Measurements from ENCODE around the gene B4GALNT3.

The B4GALNT3 gene

DNA sequence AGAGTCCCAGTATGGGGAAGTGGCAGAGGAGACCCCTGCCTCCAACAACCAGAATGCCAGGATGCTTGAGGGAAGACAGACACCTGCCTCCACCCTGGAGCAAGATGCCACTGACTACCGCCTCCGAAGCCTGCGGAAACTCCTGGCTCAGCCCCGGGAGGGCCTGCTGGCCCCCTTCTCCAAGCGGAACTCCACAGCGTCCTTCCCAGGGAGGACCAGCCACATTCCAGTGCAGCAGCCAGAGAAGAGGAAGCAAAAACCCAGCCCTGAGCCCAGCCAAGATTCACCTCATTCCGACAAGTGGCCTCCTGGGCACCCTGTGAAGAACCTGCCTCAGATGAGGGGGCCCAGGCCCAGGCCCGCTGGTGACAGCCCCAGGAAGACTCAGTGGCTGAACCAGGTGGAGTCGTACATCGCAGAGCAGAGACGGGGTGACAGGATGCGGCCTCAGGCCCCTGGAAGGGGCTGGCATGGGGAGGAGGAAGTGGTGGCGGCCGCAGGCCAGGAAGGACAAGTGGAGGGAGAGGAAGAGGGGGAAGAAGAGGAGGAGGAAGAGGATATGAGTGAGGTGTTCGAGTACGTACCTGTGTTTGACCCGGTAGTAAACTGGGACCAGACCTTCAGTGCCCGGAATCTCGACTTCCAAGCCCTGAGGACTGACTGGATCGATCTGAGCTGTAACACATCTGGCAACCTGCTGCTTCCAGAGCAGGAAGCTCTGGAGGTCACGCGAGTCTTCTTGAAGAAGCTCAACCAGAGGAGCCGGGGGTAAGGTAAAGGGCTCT lies 93.7 kb downstream of the B4GALNT3 start:
- no peak for DNase-seq (ENCODE audit: low read depth in 2 of 2)
- H3K4me3 ChIP-seq (replicated peaks in 1 of 2; ENCODE audit: low read depth in 2 of 2, low read length in 2 of 2): no peak overlapping the region
- TF ChIP-seq, protein P1, sequence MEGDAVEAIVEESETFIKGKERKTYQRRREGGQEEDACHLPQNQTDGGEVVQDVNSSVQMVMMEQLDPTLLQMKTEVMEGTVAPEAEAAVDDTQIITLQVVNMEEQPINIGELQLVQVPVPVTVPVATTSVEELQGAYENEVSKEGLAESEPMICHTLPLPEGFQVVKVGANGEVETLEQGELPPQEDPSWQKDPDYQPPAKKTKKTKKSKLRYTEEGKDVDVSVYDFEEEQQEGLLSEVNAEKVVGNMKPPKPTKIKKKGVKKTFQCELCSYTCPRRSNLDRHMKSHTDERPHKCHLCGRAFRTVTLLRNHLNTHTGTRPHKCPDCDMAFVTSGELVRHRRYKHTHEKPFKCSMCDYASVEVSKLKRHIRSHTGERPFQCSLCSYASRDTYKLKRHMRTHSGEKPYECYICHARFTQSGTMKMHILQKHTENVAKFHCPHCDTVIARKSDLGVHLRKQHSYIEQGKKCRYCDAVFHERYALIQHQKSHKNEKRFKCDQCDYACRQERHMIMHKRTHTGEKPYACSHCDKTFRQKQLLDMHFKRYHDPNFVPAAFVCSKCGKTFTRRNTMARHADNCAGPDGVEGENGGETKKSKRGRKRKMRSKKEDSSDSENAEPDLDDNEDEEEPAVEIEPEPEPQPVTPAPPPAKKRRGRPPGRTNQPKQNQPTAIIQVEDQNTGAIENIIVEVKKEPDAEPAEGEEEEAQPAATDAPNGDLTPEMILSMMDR (IDR thresholded peaks at IDR 0.05; ENCODE audit: low read depth, low read length): no peak

DNA sequence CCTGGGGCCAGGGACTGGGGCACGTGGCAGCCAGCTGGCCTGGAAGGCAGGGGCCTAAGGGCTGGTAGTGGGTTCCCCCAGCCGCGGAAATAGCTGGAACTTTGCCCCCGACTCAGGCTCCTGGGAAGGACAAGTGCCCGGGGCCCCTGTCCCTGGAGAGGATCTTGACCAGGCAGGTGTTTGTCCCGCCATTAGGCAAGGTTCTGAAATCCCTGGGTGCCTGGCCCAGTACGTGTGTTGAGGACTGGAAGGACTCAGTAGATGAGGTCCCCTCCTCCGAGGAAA lies 94.2 kb downstream of the B4GALNT3 start:
- H3K4me3 ChIP-seq (replicated peaks in 1 of 2; ENCODE audit: low read depth in 2 of 2, low read length in 2 of 2): no peak overlapping the region
- TF ChIP-seq, protein P1 (IDR thresholded peaks at IDR 0.05; ENCODE audit: low read depth, low read length): no peak
- no peak for DNase-seq (ENCODE audit: low read depth in 2 of 2)

DNA sequence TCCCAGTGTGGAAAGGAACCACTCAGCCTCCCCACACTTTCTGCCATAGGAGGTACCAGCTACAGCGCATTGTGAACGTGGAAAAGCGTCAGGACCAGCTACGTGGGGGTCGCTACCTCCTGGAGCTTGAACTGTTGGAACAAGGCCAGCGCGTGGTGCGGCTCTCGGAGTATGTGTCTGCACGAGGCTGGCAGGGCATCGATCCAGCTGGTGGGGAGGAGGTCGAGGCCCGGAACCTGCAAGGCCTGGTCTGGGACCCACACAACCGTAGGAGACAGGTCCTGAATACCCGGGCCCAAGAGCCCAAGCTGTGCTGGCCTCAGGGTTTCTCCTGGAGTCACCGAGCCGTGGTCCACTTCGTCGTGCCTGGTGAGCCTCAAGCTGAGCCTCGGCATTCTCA lies 96.8 kb downstream of the B4GALNT3 start:
- H3K4me3 ChIP-seq (replicated peaks in 1 of 2; ENCODE audit: low read depth in 2 of 2, low read length in 2 of 2): no peak overlapping the region
- TF ChIP-seq, protein P1 (IDR thresholded peaks at IDR 0.05; ENCODE audit: low read depth, low read length): no peak
- DNase-seq (ENCODE audit: low read depth in 2 of 2): no peak

DNA sequence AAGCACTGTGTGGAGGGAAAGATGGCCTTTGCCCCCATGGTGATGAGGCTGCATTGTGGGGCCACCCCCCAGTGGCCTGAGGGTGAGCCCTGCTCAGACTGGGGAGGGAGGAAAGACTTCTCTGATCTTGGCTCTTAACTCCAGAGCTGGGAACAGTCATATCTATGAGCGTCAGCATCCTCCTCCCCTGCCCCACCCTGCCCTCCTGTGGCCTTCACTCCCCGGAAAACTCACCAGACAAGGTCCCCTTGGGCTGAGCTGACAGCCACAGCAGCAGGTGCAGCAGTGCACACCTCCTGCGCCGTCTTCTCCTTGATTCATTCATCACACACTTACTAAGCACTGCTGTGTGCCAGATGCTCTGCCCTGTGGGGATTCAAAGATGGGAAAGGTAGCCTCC lies 98.8 kb downstream of the B4GALNT3 start:
- H3K4me3 ChIP-seq (replicated peaks in 1 of 2; ENCODE audit: low read depth in 2 of 2, low read length in 2 of 2): no peak overlapping the region
- no peak for DNase-seq (ENCODE audit: low read depth in 2 of 2)
- TF ChIP-seq, protein P1 (IDR thresholded peaks at IDR 0.05; ENCODE audit: low read depth, low read length): no peak

DNA sequence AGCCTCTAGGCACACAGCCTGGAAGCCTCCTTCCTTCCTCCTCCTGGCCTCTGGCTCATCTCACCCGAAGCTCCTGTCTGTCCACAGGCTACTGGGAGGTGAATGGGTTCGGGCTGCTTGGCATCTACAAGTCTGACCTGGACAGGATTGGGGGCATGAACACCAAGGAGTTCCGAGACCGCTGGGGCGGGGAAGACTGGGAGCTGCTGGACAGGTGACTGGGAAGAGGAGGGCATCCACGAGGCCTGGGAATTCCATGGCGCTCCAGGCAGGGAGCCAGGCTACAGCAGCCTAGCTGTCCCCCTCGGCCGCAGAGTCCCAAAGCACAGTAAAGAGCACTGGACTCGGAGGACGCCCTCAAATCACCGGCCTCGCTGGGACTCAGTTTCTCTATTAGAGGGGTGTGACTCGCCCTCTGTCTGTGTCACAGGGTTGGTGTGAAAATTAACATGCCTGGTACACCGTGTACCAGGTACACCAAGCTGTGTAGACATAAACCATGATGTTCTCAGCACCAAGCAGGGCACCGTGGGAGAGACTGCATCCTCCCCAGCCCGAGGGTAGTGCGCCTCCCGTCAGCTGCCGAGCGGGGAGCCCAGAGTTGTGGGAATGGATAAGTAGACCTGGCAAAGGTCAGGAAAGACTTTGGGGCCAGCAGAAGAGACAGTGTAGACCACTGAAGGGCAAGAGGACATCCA lies 99.6 kb downstream of the B4GALNT3 start:
- no peak overlapping the region for H3K4me3 ChIP-seq (replicated peaks in 1 of 2; ENCODE audit: low read depth in 2 of 2, low read length in 2 of 2)
- TF ChIP-seq, protein P1 (IDR thresholded peaks at IDR 0.05; ENCODE audit: low read depth, low read length): no peak
- no peak for DNase-seq (ENCODE audit: low read depth in 2 of 2)

DNA sequence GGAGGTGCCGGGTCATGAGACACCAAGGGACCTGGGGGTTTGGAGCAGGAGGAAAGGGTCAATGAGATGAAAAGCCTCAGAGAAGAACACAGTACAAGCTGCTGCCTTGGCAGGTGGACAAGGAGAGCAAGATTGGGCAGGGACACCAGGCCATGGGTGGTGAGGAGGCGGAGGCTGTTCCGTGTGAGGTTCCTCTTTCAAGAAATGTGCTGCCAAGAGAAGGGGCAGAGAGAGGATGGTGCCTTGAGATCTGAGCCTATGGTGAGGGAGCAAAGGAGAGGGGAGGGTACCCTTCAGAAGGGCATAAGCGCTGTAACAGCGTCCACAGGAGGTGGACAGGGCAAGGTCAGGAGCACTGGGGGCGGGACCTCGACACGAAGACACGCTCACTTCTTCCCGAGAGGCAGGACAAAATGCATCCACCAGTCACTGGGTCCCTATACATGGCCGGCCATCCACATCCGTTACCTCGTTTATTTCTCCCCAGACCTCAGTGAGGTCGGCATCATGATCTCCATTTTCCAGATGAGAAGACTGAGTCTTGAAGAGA lies 100.2 kb downstream of the B4GALNT3 start:
- TF ChIP-seq, protein P1 (IDR thresholded peaks at IDR 0.05; ENCODE audit: low read depth, low read length): no peak
- no peak for DNase-seq (ENCODE audit: low read depth in 2 of 2)
- no peak overlapping the region for H3K4me3 ChIP-seq (replicated peaks in 1 of 2; ENCODE audit: low read depth in 2 of 2, low read length in 2 of 2)
